Stimulated activated CD4-positive, alpha-beta T cell treated with anti-CD3 and anti-CD28 coated beads, Interleukin-1b, Interleukin-23, amount 100 ng/mL, for 4 hours (primary cell): Measurements from ENCODE around the gene METTL17.

ENCODE experiments used
- DNase-seq, 2 donors: peaks; one replicate each; pipeline ENCODE4 v3.0.0-alpha.2; 2020; ENCODE audit warnings: low read depth in 2 of 2

Gene METTL17

GRCh38 chr14:21043387-21043973 is 53.7 kb downstream of the METTL17 start:
- no peak for DNase-seq

DNA sequence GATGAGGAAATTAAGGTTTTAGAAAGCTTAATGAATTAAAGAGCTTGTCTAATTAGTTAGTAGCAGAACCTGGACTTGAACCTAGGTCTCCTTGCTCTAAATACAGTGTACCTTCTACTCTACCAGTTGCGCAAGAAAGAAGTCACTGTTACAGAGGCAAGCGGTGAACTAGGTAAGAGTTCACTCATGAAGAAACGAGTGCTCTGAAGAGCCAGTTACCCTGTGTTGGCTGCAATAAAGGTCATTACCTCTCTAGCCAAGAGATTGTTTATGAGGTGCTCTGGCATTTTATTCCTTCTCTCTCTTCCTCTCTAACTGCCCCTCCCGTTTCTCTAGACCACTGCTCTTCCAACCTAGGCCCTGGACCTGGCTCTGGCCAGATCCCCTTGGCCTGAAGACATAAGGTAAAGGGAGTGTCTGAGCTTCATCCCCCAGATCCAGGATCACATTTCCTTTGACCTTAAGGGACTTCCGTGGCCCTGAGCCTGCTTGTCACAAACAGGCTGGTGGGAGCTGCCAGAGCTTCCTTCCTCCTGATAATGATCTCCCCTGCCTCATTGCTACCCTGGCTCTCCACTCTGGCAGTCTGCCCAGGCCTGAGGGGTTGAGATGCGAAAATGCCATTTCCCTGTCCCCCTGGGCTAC is 54.3 kb downstream of the METTL17 start:
- DNase-seq, result no peak
